ENCODE data around the gene CCDC85C.

CCDC85C gene

DNA sequence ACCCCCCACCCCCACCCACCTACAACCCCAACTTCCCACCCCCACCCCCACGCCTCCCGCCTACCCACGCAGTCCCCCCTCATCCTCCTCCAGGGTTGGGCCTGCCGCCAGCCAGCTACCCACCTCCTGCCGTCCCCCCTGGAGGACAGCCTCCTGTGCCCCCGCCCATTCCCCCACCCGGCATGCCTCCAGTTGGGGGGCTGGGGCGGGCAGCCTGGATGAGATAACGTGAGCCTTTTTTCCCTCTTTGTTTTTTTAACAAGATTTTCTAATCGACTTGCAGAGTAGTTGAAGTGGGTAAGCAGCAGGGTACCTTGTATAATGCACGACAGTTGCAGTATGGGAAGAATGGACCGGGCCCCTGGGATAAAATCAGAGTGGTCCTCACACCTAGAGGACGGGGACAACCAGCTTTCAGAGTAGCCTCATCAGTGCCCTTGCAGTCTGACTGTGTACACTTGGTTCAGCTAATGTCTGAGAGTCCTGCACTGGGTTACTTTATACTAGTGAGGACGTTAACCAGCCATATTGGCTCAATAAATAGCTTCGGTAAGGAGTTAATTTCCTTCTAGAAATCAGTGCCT, 93.4 kb downstream of the CCDC85C start:
- H3K27ac ChIP-seq = no peak overlapping the region
- TF ChIP-seq, protein P1, sequence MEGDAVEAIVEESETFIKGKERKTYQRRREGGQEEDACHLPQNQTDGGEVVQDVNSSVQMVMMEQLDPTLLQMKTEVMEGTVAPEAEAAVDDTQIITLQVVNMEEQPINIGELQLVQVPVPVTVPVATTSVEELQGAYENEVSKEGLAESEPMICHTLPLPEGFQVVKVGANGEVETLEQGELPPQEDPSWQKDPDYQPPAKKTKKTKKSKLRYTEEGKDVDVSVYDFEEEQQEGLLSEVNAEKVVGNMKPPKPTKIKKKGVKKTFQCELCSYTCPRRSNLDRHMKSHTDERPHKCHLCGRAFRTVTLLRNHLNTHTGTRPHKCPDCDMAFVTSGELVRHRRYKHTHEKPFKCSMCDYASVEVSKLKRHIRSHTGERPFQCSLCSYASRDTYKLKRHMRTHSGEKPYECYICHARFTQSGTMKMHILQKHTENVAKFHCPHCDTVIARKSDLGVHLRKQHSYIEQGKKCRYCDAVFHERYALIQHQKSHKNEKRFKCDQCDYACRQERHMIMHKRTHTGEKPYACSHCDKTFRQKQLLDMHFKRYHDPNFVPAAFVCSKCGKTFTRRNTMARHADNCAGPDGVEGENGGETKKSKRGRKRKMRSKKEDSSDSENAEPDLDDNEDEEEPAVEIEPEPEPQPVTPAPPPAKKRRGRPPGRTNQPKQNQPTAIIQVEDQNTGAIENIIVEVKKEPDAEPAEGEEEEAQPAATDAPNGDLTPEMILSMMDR (conservative IDR thresholded peaks at IDR 0.05) = no peak

- TF ChIP-seq, protein P1 (conservative IDR thresholded peaks at IDR 0.05) = no peak
- H3K27ac ChIP-seq = no peak overlapping the region
These were observed 94.0 kb downstream of the CCDC85C start for GRCh38 chr14:99509871-99510555.

DNA sequence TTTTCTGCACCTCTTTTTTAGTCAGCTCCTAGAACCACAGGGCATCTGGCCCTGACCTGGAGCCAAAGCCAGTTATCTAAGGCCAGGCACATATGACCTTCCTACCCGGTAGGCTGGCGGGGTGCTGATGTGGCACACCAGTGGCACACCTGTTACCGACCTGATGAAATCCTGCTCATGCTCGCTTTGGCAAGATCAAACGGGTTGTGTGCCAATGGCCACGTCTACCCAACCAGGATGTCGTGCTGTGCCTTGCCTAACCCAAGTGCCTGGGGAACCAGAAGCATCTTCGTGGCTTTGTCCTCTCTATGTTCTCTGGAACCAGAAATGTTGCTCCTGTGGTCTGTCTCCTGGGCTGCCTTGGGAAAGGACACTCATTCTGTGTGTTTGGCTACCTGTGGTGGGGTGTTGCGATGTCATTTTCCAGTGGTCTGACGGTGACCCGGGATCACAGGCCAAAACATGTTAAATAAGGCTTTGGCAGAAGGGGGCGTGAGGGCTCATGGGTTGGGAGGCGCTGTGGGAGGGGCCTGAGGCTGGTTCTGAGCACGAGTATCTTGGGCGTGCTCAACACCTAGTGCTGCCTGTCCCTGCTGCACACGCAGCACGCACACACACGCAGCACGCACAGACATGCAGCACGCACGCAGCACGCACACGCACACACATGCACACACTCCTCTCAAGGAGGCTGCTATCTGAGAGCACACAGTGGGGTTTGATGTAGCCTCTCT, 94.9 kb downstream of the CCDC85C start:
- H3K27ac ChIP-seq = no peak overlapping the region

GRCh38 chr14:99507860-99508640, 96.0 kb downstream of the CCDC85C start:
- TF ChIP-seq, protein P1 (conservative IDR thresholded peaks at IDR 0.05) = no peak
- no peak overlapping the region for H3K27ac ChIP-seq

More for the DNA sequence above, 94.9 kb downstream of the CCDC85C start:
- TF ChIP-seq, protein P1 (conservative IDR thresholded peaks at IDR 0.05) = no peak

GRCh38 chr14:99506276-99506675, 97.7 kb downstream of the CCDC85C start:
- TF ChIP-seq, protein P1 (conservative IDR thresholded peaks at IDR 0.05) = no peak

GRCh38 chr14:99505089-99505488, 98.9 kb downstream of the CCDC85C start:
- H3K27ac ChIP-seq = no peak overlapping the region
- TF ChIP-seq, protein P1 (conservative IDR thresholded peaks at IDR 0.05) = no peak

More at GRCh38 chr14:99506276-99506675, 97.7 kb downstream of the CCDC85C start:
- H3K27ac ChIP-seq = no peak overlapping the region
